SK-N-SH (cell line): Measurements from ENCODE around the gene CTRB1. TPM values are rescaled to one million over a fixed set of nuclear protein-coding genes. Genes with fewer than 3 reads are reported as not detected.

Experiments used
- CTCF ChIA-PET: fragments of 300-600, 350-600 bp; formaldehyde crosslinking; extraction: SDS; loops from one replicate; lab custom pipeline; 2021; lab: Yijun Ruan, JAX
- POLR2A ChIA-PET: fragments of 350-600 bp; sonication (Branson Sonifier 250); formaldehyde crosslinking; extraction: SDS; loops from one replicate; lab custom pipeline; 2020; ENCODE audit warnings: antibody characterized with exemption, inconsistent platforms; lab: Yijun Ruan, JAX
- DNase-seq: peaks from one replicate; pipeline ENCODE4 v3.0.0; 2012
- H2AFZ ChIP-seq: fragments of 200-600 bp; sonication (generic); 2 replicates; pipeline ENCODE4 v1.8.1; 2016; ENCODE audit warnings: antibody characterized with exemption, mild to moderate bottlenecking, low read depth
- H3F3A ChIP-seq: fragments of 200-600 bp; sonication (generic); replicated peaks from 2 replicates; pipeline ENCODE3; 2016; ENCODE audit warnings: antibody characterized with exemption, mild to moderate bottlenecking; ENCODE audit not compliant: insufficient read depth
- H3K27ac ChIP-seq, 2 experiments: fragments of 200-500 bp in 1 of 2; fragments of 200-600 bp in 1 of 2; sonication (Bioruptor generic) in 1 of 2; sonication (generic), shearing (Covaris generic) in 1 of 2; 2 replicates each; pipeline versions ENCODE4 v1.5.1 to v1.6.1; 2014 to 2016; ENCODE audit warnings: low read depth in 2 of 2, inconsistent platforms in 1 of 2, low read length in 1 of 2, mild to moderate bottlenecking in 1 of 2, mixed read lengths in 1 of 2
- H3K27me3 ChIP-seq: fragments of 200-600 bp; sonication (generic), shearing (Covaris generic); 2 replicates; pipeline ENCODE4 v1.6.1; 2016; ENCODE audit warnings: mixed run types; ENCODE audit not compliant: insufficient read depth
- H3K36me3 ChIP-seq, 2 experiments: fragments of 200-500 bp in 1 of 2; fragments of 200-600 bp in 1 of 2; sonication (Bioruptor generic) in 1 of 2; sonication (generic) in 1 of 2; replicated peaks in 1 of 2; 2 replicates each; pipeline versions ENCODE3 to v1.5.1; 2014 to 2016; ENCODE audit warnings: low read length in 1 of 2, mild to moderate bottlenecking in 1 of 2; ENCODE audit not compliant: insufficient read depth in 2 of 2, control insufficient read depth in 1 of 2
- H3K4me1 ChIP-seq, 2 experiments: fragments of 200-500 bp in 1 of 2; fragments of 200-600 bp in 1 of 2; sonication (Bioruptor generic) in 1 of 2; sonication (generic), shearing (Covaris generic) in 1 of 2; 2 replicates each; pipeline versions ENCODE4 v1.5.1 to v1.6.1; 2014 to 2016; ENCODE audit warnings: low read depth in 1 of 2, low read length in 1 of 2, mixed run types in 1 of 2; ENCODE audit not compliant: insufficient read depth in 2 of 2, control insufficient read depth in 1 of 2
- H3K4me2 ChIP-seq: fragments of 200-600 bp; sonication (generic), shearing (Covaris generic); 2 replicates; pipeline ENCODE4 v1.6.1; 2017; ENCODE audit warnings: mixed run types
- H3K4me3 ChIP-seq, 2 experiments: fragments of 200-500 bp in 1 of 2; fragments of 200-600 bp in 1 of 2; sonication (Bioruptor generic) in 1 of 2; sonication (generic), shearing (Covaris generic) in 1 of 2; 2 replicates each; pipeline versions ENCODE4 v1.5.1 to v1.8.1; 2014 to 2016; ENCODE audit warnings: low read depth in 2 of 2, inconsistent platforms in 1 of 2, low read length in 1 of 2, mild to moderate bottlenecking in 1 of 2, mixed read lengths in 1 of 2, moderate library complexity in 1 of 2
- H3K79me2 ChIP-seq: fragments of 200-600 bp; sonication (generic); 2 replicates; pipeline ENCODE4 v1.8.1; 2017; ENCODE audit warnings: mild to moderate bottlenecking; ENCODE audit not compliant: insufficient read depth
- H3K9ac ChIP-seq: fragments of 200-600 bp; sonication (generic); 2 replicates; pipeline ENCODE4 v1.6.1; 2017; ENCODE audit warnings: mixed run types
- H3K9me2 ChIP-seq: fragments of 200-600 bp; sonication (generic); 2 replicates; pipeline ENCODE4 v1.6.1; 2017; ENCODE audit warnings: mixed run types
- H3K9me3 ChIP-seq: fragments of 200-600 bp; sonication (generic); 2 replicates; pipeline ENCODE4 v1.6.1; 2017; ENCODE audit warnings: mixed run types, mild to moderate bottlenecking, moderate library complexity
- H4K20me1 ChIP-seq: fragments of 200-600 bp; sonication (generic); 2 replicates; pipeline ENCODE4 v1.6.1; 2017; ENCODE audit warnings: mild to moderate bottlenecking, mixed run types; ENCODE audit not compliant: insufficient read depth
- FOSL2 ChIP-seq: IDR thresholded peaks from 2 replicates; pipeline ENCODE4 v1.4.0; 2012; ENCODE audit warnings: low read depth, mild to moderate bottlenecking, moderate library complexity, borderline replicate concordance
- JUND ChIP-seq: IDR thresholded peaks from 2 replicates; pipeline ENCODE4 v1.4.0; 2012
- MAX ChIP-seq: IDR thresholded peaks from 2 replicates; pipeline ENCODE4 v1.4.0; 2012; ENCODE audit warnings: low read depth
- MXI1 ChIP-seq: IDR thresholded peaks from 2 replicates; pipeline ENCODE4 v1.6.1; 2012; ENCODE audit warnings: mild to moderate bottlenecking, low read depth, low read length, improper control_type of control experiment
- NFIC ChIP-seq: IDR thresholded peaks from 2 replicates; pipeline ENCODE4 v1.4.0; 2012; ENCODE audit warnings: borderline replicate concordance
- RAD21 ChIP-seq: IDR thresholded peaks from 2 replicates; pipeline ENCODE4 v1.6.1; 2012; ENCODE audit warnings: mild to moderate bottlenecking, low read length
- SIN3A ChIP-seq: IDR thresholded peaks from 2 replicates; pipeline ENCODE4 v1.6.1; 2012; ENCODE audit warnings: low read depth, mild to moderate bottlenecking, low read length, moderate library complexity, borderline replicate concordance
- TCF12 ChIP-seq: IDR thresholded peaks from 2 replicates; pipeline ENCODE4 v1.4.0; 2012
- USF1 ChIP-seq: IDR thresholded peaks from 2 replicates; pipeline ENCODE4 v1.4.0; 2012; ENCODE audit warnings: low read depth, borderline replicate concordance
- whole genome bisulfite sequencing: methylation state at CpG from one replicate; pipeline ENCODE4 v1.1.6; 2017; ENCODE audit warnings: low lambda C conversion rate; 5-methylcytosine and 5-hydroxymethylcytosine counted together
- polyA plus RNA-seq, 3 experiments: library from polyadenylated mRNA; depleted of rRNA; stranded (reverse); fragments of >200 nt; gene quantifications; 2 replicates each; pipeline ENCODE4 v1.2.3, GENCODE V29; 2012

The CTRB1 gene
- polyA plus RNA-seq, 1 of the 3 experiments (the other 2 are of a cell fraction): not detected

- H2AFZ ChIP-seq: no peak overlapping the region
- peaks cover 77% of the 10 kb centered on the region for H3K79me2 ChIP-seq
- TF ChIP-seq USF1: no peak
- TF ChIP-seq NFIC: peak; percentile 51
- no peak for TF ChIP-seq MAX
- TF ChIP-seq JUND: peak; percentile 34; the same call in 1 of the 2 replicates
- 0 out of 2 replicates have a peak, but pooled peaks have one; percentile 17 for TF ChIP-seq TCF12
- TF ChIP-seq FOSL2: peak; percentile 39; the same call in 1 of the 2 replicates
- TF ChIP-seq SIN3A: no peak
- H3K4me3 ChIP-seq: peak overlapping the region; percentile 92 to 95
- H3K9me2 ChIP-seq: no peaks in the 10 kb centered on the region
- no peaks in the 10 kb centered on the region for H3K9me3 ChIP-seq
- H3K4me2 ChIP-seq: peak overlapping the region; percentile 100
- H3K27me3 ChIP-seq: no peaks in the 10 kb centered on the region
- POLR2A ChIA-PET: interaction anchor here (0.6 to 1.2 kb wide), 2 partner anchors 9 to 13 kb away, joined by 3 to 5 read pairs; partner anchors contain the start of gene BCAR1
- H3K27ac ChIP-seq: peak overlapping the region; percentile 83 to 92
- peaks cover 28 to 62% of the 10 kb centered on the region in 2 experiments for H3K4me1 ChIP-seq
- H3K36me3 ChIP-seq: peaks cover 9 to 12% of the 10 kb centered on the region in 2 experiments
- WGBS: 48% methylated on average over 7 of the region's 8 CpGs
- DNase-seq: peak; percentile 37
- CTCF ChIA-PET: interaction anchor here (0.8 to 1.2 kb wide), 3 partner anchors 65 to 201 kb away, joined by 3 to 4 read pairs (median 3); no protein-coding TSS in a partner anchor
- peak overlapping the region; percentile 100 for H3K9ac ChIP-seq
- H3F3A ChIP-seq: peaks cover 7% of the 10 kb centered on the region
- peaks cover 57% of the 10 kb centered on the region for H4K20me1 ChIP-seq
Measured at GRCh38 chr16:75263963-75264445, 45.2 kb downstream of the CTRB1 start.

- H3K79me2 ChIP-seq: peaks cover 71% of the 10 kb centered on the region
- peaks cover 5 to 12% of the 10 kb centered on the region in 2 experiments for H3K36me3 ChIP-seq
- peaks cover 7% of the 10 kb centered on the region for H3F3A ChIP-seq
- peak overlapping the region; percentile 100 for H3K9ac ChIP-seq
- H2AFZ ChIP-seq: no peak overlapping the region
- no peaks in the 10 kb centered on the region for H3K9me3 ChIP-seq
- ChIA-PET CTCF (interaction anchor here (0.8 to 1.2 kb wide), 3 partner anchors 65 to 201 kb away, joined by 3 to 4 read pairs (median 3); no protein-coding TSS in a partner anchor), POLR2A (interaction anchor here (0.6 to 1.2 kb wide), 2 partner anchors 10 to 14 kb away, joined by 3 to 5 read pairs; partner anchors contain the start of gene BCAR1)
- no peaks in the 10 kb centered on the region for H3K9me2 ChIP-seq
- peak; percentile 76 for DNase-seq
- H3K4me3 ChIP-seq: peak overlapping the region; percentile 92 to 95
- H3K27ac ChIP-seq: peak overlapping the region; percentile 83 to 92
- H3K4me1 ChIP-seq: peaks cover 28 to 60% of the 10 kb centered on the region in 2 experiments
- H3K27me3 ChIP-seq: no peaks in the 10 kb centered on the region
- H3K4me2 ChIP-seq: peak overlapping the region; percentile 100
- peaks cover 51% of the 10 kb centered on the region for H4K20me1 ChIP-seq
- TF ChIP-seq TCF12 (peak; percentile 10; the same call in 1 of the 2 replicates), RAD21 (peak; percentile 18; the same call in 1 of the 2 replicates), NFIC (peak; percentile 60), MAX (peak; percentile 67; the same call in 1 of the 2 replicates), MXI1 (peak; percentile 68; the same call in 1 of the 2 replicates), FOSL2 (no peak)
- WGBS: 24% methylated on average over 11 of the region's 14 CpGs
Measured at GRCh38 chr16:75264457-75264998, 45.7 kb downstream of the CTRB1 start.
